NCI-H69 (cell line): ENCODE results near the gene FN3KRP.

Experiments used
- DNase-seq: peaks from one replicate; lab custom pipeline; 2025; lab: John Stamatoyannopoulos, UW

The FN3KRP gene, protein sequence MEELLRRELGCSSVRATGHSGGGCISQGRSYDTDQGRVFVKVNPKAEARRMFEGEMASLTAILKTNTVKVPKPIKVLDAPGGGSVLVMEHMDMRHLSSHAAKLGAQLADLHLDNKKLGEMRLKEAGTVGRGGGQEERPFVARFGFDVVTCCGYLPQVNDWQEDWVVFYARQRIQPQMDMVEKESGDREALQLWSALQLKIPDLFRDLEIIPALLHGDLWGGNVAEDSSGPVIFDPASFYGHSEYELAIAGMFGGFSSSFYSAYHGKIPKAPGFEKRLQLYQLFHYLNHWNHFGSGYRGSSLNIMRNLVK

DNA sequence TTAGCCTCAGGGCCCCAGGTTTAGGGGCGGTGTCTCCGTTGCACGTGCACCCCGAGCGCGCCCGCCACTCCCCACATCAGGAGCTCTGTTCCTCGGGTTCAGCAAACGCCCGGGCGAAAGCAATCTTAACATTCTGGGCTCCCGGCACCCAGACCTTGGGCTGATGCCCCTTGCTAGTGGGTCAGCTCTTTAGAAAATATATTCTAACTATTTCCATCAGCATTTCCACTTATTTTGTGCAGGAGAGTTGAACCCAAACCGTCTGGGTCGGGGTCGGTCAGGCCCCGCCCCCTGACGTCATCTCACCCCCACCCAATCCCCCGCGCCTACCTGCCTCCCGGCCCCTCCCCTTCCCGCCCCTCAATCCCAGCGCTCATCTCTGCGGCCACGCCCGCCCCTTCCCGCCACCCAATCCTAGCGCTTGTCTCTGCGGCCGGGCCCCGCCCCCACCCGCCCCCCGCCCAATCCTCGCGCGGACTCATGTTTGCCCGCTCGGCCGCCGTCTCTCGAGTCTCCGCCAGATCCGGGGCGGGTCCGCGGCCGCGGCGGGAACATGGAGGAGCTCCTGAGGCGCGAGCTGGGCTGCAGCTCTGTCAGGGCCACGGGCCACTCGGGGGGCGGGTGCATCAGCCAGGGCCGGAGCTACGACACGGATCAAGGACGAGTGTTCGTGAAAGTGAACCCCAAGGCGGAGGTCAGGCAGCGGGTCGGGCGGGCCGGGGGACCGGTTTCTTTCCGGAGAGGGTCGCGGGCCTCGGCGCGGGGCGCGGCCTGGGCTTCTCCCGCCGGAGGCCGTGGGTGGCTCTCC lies at the start of gene FN3KRP:
Gene FN3KRP, plus strand, starts transcription at position 504 of the 808 bp plus-strand sequence. Its CDS starts 50 bp downstream, at position 554.
- peak; percentile 98 for DNase-seq

DNA sequence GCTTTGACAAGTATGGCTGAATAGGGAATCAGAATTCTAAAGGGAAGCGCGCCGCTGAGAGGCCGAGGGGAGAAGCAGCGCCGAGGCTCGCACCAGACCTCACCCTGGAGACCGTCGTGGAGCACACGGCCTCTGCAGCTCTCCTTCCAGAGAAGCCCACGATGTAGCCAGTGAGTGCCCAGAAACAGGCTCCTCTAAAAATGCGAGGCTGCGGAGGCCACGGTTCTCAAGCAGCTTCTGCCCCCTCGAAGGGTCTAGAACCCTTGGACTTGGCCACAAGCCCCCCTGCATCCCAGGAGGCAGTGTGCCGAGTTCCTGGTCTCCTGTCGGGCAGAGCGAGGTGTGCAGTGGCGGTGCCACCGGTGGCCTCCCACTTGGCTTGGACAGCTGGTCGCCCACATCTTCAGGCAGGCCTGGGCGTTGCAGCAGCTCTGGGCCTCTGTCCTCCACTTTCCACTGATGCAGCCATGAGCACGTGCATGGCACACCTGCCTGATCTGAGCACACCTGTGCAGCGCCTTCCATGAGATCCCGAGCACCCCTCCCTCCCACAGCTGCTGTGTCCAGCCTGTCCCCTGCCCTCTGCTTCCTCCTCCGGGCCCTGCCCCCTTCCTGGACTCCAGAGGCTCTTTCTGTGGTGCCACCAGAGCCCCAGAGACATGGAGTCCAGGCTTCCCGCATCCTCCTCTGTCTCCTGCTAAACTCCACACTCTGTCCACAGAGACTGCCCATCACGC lies 49.4 kb upstream of the FN3KRP start:
- DNase-seq = no peak

DNA sequence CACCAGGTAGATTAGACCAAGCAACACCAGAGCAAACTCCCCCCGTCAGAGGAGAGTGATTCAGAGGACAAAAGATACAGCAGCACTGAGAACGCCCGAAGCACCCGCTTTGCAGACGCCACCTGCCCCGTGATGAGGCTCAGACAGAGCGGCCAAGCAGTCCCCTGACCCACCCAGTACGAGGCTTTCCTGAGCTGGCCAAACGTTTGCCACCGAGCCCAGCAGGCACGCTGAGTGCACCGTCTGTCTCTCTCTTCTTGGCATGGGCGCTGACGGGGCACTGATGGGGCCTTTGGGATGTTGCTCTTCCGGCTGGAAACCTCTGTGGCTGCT lies 48.9 kb upstream of the FN3KRP start:
- no peak for DNase-seq

DNA sequence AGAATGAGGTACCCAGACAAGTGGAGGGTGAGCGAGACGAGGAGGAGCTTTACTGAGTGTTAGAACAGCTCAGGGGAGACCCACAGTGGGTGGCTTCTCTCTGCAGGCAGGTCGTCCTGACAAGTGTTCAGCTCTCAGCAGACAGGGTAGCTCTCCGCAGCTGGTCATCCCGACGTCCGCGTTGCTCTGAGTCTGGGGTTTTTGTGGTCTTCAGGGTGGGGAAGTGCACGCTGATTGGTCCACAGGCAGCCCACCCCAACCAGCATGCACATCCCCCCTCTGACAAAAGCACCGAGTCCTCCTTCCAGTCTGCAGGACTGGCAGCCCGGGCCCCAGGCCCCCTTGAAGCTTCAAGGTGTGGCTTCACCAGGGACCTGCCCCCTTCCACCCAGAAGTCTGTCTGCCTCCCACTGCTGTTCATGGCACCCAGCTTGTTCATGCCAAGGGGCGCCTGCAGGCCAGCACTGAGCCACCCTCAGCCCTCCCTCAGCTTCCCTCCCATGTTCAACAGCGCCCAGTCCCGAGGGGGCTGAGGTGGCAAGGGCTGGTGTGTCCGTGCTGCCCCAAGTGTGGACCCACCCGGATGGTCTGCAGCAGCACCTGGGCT lies 48.4 kb upstream of the FN3KRP start:
- DNase-seq = no peak

DNA sequence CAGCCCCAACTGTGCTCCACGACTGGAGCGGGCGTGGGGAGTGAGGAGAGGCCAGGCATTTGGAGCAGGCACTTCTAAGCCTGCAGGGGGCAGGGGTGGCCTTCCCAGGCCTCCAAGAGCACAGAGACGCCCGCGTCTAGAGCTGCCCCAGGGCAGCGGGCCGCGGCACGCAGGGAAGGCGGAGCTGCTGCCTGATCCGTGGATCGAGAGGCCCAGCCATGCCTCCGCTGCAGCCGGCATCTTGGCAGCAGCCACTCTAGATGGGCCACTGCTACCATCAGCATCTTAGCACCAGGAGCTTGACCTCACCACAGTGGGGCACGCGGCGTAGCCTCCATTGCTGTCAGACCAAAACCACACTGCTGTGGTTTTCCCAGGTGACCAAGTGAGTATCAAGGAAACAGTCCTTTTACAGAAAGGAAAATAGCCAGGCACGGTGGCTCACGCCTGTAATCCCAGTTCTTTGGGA lies 47.8 kb upstream of the FN3KRP start:
- DNase-seq = no peak

DNA sequence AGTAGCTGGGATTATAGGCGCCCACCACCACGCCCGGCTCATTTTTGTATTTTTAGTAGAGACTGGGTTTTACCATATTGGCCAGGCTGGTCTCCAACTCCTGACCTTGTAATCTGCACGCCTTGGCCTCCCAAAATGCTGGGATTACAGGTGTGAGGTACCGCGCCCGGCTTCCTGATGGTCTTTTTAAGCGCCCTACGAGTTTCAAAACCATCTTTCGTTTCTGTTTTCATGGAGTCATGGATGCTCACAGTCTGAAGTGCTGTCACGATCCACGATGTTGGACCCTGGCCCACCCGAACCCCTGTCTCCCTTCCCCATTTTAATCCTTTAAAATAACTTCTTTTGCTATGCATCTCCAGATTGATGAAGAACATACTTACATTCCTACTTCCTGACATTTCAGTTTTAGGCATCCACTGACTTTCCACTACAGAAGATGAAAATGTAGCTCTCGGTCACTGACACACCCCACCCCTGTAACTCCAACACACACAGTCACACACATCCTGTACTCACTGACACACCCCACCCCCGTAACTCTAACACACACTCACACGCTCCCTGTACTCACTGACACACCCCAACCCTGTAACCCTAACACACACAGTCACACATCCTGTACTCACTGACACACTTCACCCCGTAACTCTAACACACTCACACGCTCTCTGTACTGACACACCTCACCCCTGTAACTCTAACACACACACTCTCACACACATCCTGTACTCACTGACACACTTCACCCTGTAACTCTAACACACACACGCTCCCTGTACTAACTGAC lies 45.6 kb upstream of the FN3KRP start:
- DNase-seq = no peak

DNA sequence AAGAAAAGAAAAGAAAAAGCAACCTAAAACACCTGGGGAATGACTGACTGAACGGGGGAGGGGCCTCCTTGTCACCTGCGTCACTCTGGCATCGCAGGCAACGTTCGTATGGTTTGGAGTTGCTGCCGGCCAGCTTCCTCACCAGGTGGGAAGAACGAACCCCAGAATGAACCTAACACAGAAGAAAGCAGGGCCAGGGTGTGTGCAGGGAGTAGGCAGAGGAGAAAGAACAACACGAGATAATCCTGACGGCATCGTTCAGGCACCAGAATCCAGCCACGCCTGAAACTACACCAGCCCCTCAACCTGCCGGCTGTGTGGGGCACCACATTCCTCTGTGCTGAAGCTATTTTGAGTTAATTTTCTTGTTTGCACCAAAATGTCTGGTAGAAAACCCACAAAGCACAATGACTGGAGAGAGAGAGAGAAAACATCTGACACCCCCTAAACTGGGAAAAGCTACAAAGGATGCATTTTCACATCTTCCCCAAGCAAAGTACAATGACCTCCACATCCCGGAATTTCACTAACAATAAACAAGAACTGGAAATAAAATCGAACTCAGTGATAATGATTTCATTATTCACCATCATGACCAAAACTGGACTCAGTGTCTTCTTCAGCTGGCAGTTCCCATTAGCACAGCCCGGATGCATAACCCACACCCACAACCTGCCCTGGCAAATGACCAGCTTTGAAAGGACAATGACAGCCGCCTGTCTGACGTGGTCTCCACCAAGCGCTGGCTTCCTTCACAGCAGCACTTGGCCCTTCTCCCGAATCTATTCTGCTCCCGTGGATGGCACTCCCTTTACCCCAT lies 41.6 kb upstream of the FN3KRP start:
- DNase-seq = peak; percentile 27

DNA sequence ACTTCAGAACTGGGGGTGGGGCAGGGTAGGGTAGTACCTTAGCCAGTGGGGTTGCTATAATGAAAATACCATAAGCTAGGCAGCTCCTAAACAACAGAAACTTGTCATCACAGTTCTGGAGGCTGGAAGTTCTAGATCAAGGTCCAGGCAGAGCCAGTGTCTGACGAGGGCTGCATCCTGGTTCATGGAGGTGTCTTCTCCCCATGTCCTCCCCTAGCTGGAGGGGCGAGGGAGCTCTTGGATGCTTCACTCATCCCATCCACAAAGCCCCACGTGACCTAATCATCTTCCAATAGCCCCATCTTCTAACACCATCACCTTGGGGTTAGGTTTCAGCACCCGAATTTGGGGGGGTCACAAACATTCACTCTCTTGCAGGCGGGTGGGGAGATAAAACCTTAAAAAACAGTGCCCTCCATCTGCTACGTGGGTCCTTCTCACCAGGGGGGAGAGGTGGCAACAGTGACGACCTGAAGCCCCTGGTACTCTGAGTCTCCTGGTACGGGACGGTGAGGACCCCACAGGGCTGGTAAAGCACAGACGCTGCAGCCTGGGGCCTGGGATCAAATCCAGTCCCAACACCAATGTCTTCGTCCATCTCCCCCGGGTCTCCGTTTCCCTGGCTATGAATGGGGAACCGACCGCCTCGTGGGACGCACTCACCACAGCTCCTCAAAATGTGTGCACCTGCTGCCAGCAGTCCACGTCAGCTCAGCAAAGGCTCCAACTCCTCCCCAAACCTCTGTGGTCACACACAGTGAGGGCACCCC lies 40.8 kb upstream of the FN3KRP start:
- no peak for DNase-seq

DNA sequence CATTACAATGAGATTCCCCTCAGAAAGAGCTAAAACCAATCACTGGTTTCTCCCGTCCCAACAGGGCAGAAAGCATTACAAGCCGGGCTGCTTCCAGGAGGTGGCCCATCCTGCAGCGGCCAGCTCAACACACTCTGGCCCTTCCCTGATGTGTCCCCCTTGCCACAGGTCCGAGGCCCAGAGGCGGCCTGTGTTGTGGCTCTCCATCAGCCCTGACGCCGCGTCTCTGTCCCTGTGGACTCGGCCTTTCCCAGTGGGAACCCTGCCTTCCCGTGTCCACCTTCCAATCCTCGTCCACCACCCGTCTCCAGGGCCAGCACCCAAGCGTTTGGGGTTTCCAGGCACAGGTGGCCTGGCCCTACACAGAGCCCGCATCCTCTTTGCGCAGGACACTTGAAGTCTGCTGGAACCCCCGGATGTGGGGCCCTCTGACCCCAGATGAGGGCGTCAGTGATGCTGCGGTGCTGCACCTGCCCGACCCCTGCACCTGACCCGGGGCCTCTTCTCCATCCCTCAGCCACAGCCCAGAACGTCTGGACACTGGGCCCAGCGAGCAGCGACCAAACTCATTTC lies 39.1 kb upstream of the FN3KRP start:
- no peak for DNase-seq

DNA sequence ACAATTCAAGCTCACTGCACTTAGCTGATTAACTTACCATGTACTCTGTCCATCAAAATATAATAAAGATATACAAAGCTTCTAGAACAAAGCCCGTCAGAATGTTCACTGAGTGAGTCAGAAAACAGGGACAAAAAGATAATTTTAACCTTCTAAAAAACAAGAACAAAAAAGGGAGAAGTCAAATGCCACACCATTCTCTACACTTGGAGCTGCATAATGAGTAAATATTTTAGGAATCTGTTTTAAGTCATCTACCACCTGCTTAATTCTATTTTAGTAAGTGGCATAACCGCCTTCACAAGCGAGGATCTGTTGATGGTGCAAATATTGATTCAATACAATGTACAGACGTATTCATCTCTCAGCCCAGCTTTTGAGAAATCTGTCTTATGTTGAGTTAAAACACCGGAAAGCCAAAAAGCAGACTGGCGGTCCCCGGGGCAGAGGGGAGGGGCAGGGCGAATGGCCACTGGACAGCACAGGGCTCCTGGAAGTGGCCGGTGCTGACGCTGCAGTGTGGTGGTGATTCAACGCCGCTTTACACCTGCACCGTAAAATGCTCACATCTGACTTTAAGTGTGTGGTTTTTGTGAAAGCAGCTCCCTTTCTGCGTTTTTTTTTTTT lies 38.1 kb upstream of the FN3KRP start:
- peak; percentile 20 for DNase-seq

DNA sequence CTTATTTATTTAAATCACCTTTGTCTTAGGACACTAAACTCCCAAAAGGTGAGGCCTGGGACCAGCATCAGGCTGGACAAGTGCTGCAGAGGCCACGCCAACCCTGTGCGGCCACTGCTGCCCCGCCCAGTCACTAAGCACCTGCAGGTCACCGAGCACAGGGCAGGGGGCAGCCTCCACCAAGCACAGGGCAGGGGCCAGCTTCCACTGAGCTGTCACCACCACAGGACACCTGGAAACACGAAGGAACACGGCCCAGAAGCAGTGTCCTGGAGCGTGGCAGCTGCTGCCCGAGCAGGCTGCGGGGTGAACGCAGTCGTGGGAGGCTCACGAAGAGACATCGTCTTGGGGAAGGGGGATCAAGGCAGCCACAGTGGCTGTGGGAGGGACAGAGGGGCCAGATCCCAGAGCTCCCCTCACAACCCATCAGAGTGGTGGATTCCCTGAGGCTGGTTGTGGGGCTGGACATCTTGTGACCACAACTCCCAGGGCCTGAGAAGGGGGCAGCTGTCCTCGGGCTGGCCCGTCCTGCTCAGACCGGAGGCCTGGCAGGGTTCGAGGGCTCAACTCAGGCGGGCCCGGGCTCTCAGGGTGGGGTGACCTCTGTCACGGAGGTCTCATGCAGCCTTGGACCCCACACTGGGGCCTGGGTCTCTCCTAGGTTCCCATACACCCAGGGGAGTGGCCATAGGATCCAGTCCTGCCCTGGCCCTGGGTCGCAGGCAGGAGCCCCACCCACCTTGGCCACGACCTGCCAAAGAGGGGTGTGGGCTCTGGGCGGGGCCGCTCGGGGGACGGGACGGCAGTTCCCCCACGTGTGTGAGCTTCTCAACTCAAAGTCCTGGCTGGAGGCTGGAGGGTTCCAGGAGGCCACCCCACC lies 36.7 kb upstream of the FN3KRP start:
- no peak for DNase-seq

DNA sequence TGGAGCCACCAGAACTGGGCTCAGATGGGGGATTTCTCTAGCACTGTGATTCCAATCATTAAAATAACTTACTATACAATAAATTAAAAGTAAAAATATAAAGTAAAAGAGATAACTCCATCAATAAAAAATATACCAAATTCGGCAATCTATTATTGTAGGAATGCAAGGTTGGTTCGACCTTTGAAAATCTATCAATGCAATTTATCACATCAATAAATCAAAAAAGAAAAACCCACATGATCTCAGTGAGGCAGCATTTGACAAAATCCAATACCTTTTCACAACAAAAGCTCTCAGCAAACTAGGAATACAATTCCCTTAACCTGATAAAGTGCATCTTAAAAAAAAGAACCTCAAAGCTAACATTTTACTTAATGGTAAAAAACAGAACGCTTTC lies 35.0 kb upstream of the FN3KRP start:
- no peak for DNase-seq

DNA sequence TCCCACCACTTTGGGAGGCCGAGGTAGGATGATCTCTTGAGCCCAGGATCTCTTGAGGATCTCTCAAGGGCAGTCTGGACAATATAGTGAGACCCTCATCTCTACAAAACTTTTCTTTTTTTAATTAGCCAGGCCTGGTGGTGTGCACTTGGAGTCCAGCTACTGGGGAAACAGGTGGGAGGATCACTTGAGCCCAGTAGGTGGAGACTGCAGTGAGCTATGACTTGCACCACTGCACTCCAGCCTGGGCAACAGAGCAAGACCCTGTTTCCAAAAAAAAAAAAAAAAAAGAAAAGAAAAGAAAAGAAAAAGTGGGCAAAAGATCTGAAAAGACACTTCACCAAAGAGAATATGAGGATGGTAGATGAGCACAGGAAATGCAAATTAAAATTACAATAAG lies 33.0 kb upstream of the FN3KRP start:
- no peak for DNase-seq

DNA sequence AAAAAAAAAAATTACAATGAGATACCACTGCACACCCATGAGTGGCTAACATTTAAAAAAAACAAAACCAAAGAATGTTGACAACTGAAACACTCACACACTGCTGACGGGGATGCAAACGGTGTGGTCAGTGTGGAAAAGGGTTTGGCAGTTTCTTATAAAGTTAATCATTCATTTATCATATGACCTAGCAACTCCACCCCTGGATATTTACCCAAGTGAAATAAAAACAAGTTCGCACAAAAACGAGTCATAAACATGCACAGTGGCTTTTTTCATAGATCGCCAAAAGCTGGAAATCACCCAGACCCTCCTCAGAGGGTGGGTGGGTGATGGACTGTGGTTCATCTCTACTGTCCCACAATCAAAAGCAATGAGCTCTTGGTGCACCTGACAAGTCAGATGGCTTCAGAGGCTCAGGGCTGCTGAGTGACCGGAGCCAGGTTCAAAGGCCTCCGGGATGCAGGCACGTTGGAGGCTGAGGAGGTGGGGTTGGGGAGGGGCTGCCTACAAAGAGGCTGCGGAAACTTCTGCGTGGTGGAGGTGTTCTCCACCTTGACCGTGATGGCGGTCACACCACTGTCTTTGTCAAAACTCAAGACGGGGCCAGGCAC lies 32.2 kb upstream of the FN3KRP start:
- no peak for DNase-seq

DNA sequence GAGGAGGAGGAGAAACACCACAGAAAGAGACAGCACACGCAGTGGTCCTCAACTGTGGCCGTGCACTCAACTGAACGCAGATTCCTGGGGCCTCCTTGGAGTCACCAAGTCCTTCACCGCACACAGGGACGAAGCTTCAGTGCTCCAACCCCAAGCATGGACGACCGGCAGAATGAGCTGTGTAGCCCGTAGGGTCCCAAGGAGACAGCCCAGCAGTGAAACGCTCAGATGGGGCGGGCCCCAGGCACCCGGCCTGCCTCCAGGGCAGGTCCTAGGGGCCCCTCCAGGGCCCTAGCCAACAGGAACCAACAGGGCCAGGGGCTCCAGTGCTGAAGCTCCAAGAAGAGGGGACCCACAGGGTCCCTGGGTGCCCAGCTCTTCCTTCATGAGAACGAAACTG lies 31.2 kb upstream of the FN3KRP start:
- DNase-seq = no peak

DNA sequence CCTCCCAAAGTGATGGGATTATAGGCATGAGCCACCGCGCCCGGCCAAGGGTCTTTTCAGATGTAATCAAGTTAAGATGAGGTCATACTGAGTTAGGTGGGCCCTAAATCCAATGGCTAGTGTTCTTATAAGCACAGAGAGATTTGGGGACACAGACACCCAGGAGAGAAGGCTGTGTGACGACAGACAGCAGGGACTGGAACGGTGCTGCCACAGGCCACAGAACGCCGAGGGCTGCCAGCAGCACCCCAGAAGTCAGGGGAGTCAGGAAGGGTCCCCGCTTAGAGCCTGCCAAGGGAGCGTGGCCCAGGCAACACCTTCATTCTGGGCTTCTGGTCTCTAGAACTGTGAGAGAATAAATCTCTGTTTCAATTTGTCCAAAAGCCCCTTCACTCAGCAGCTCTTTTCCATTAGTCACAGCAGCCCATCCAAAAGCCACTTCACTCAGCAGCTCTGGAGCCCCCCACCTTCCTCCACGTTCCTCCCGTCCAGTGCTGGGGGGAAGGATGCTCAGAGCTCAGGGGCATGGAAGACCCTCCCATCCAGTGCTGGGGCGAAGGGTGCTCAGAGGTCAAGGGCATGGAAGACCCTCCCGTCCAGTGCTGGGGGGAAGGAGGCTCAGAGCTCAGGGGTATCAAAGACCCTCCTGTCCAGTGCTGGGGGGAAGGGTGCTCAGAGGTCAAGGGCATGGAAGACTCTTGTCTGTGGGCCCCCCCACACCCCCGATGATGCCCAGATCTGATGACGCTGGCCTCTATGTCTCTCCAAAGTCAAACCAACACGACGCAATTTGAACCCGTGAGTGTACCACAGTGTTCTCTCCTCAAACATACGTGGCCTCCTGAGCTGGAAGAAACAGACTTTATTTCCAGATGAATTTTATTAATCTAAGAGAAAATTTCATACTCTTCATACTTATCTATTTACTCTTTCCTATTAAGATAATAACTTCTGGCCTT lies 29.9 kb upstream of the FN3KRP start:
- no peak for DNase-seq
